Pancreas (tissue), 10 donors: ENCODE data around the gene LYPD1. TPM values are rescaled to one million over a fixed set of nuclear protein-coding genes. Genes with fewer than 3 reads are reported as not detected.

ENCODE experiments used
- ATAC-seq, 4 donors: fragments of 200-7000 bp; cut with Tn5 transposase; one replicate each; pipeline versions ENCODE4 v1.8.0 to v1.9.1; 2020; ENCODE audit warnings: mild to moderate bottlenecking in 4 of 4, moderate library complexity in 4 of 4
- DNase-seq, 6 donors: peaks; one replicate each; pipeline ENCODE4 v3.0.0-alpha.2; 2020
- FAIRE-seq: peaks from 2 replicates; lab custom pipeline; 2012; peaks lifted over from hg19 to GRCh38; lab: Jason Lieb, UNC
- H3K27ac ChIP-seq, 4 donors: fragments of 200-600 bp; sonication (generic); 1 replicate in 3 of 4; 2 replicates in 1 of 4; pipeline versions ENCODE4 v1.5.0 to v1.8.0; 2020
- H3K27me3 ChIP-seq, 4 donors: fragments of 200-600 bp; one replicate each; pipeline ENCODE4 v1.8.0; 2021
- H3K36me3 ChIP-seq, 3 donors: fragments of 200-600 bp; sonication (generic) in 1 of 3; one replicate each; pipeline versions ENCODE4 v1.5.0 to v1.8.0; 2020 to 2021
- H3K4me1 ChIP-seq, 3 donors: fragments of 200-600 bp; one replicate each; pipeline ENCODE4 v1.8.0; 2021
- H3K4me3 ChIP-seq, 4 donors: fragments of 200-600 bp; sonication (generic) in 2 of 4; one replicate each; pipeline versions ENCODE4 v1.5.0 to v1.8.0; 2020 to 2021
- H3K9me3 ChIP-seq, 4 donors: fragments of 200-600 bp; one replicate each; pipeline ENCODE4 v1.8.0; 2021
- CTCF ChIP-seq, 4 donors: fragments of 200-600 bp; sonication (generic) in 3 of 4; IDR thresholded peaks; one replicate each; pipeline versions ENCODE4 v1.5.0 to v1.8.0; 2021; ENCODE audit warnings: antibody characterized with exemption in 4 of 4
- WGBS, 2 donors: extraction: QIAGEN DNeasy Blood & Tissue Kit; methylation state at CpG; one replicate each; pipeline ENCODE4 v1.1.7; 2013; 5-methylcytosine and 5-hydroxymethylcytosine counted together
- intact Hi-C, 3 donors: fragments of 100-400 bp; cut with DNase I; formaldehyde crosslinking; loops; one replicate each; pipeline versions ENCODE4 v1.11.1 to v1.14.2; 2022
- polyA plus RNA-seq, 2 donors: library from polyadenylated mRNA; stranded (reverse); fragments of 200-250 nt; gene quantifications; one replicate each; pipeline ENCODE4 v1.2.3, GENCODE V29; 2013
- total RNA-seq, 6 donors: library from RNA; stranded (reverse); fragmentation: NEBNext Ultra II Directional in 4 of 6; extraction: Animal tissue kit (Norgen Biotek cat#: 25700) in 4 of 6; gene quantifications; one replicate each; pipeline versions ENCODE4 v1.2.1 to v1.2.4, GENCODE V29; 2021 to 2023
- donor health status: healthy with polysubstance abuse.
- donor health status: DM: no; HTN: no; CAD: no; lungs with moderate emphysema.
- donor health status: DM: no; HTN: no; CAD: no.
- donor health status: control.
- donor health status: control.
- donor health status: Bipolar disorder and iron deficiency.
- donor health status: DM: yes; HTN: yes; CAD: no.
- donor health status: DM: no; HTN: no; CAD: no.
- donor health status: DM: no; HTN: no; CAD: no.
- donor health status: DM: yes; HTN: yes; CAD: no.

The LYPD1 gene
- total and polyA plus RNA-seq, 8 donors, result 1.1 to 20.5 (median 4.1) TPM

GRCh38 chr2:132595693-132596092 is 74.3 kb downstream of the LYPD1 start:
- Histone ChIP-seq H3K27ac (no peak overlapping the region), H3K27me3 (no peaks in the 10 kb centered on the region), H3K36me3 (no peaks in the 10 kb centered on the region), H3K4me3 (no peak overlapping the region), H3K4me1 (no peaks in the 10 kb centered on the region), H3K9me3 (no peaks in the 10 kb centered on the region)
- DNase-seq (no peak), ATAC-seq (no peak), FAIRE-seq (no peak)
- intact Hi-C loops, result no loop called here
- no peak for TF ChIP-seq CTCF (IDR thresholded peaks at IDR 0.05)
- 94 to 98% methylated on average over 2 of the region's 2 CpGs for WGBS, 2 donors

DNA sequence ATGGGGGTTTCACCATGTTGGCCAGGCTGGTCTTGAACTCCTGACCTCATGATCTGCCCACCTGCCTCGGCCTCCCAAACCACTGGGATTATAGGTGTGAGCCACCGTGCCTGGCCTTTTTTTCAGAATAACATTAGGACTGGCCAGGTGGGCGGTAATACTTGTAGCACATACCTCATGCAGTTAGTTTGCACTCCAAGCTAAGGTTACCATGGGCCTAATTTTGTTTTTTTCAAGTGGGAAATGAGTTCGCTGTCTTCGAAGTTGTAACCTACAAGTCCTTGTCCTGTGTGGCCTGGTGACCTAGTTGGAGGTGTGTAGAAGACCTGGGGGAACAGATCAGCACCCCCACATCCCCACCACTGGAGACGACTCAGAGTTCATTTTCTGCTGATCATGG is 74.8 kb downstream of the LYPD1 start:
- intact Hi-C loops, result no loop called here
- Histone ChIP-seq H3K4me3 (no peak overlapping the region), H3K27ac (no peak overlapping the region), H3K36me3 (no peaks in the 10 kb centered on the region), H3K4me1 (no peaks in the 10 kb centered on the region), H3K9me3 (no peaks in the 10 kb centered on the region), H3K27me3 (no peaks in the 10 kb centered on the region)
- 80 to 96% methylated on average over 6 of the region's 6 CpGs for WGBS, 2 donors
- no peak for FAIRE-seq
- no peak for TF ChIP-seq CTCF (IDR thresholded peaks at IDR 0.05)
- no peak for ATAC-seq
- DNase-seq, result no peak
